H7 (cell line): ENCODE results near the gene UNC5B. TPM values are rescaled to one million over a fixed set of nuclear protein-coding genes. Genes with fewer than 3 reads are reported as not detected.

ENCODE experiments used
- DNase-seq: peaks from one replicate; pipeline ENCODE4 v3.0.0; 2012
- H3K27me3 ChIP-seq: 2 replicates; pipeline ENCODE4 v1.6.0; 2011; ENCODE audit warnings: mild to moderate bottlenecking, low read length; ENCODE audit not compliant: control insufficient read depth, insufficient read depth
- H3K36me3 ChIP-seq: replicated peaks from 2 replicates; pipeline ENCODE4 v1.5.1; 2011; ENCODE audit warnings: low read length; ENCODE audit not compliant: control insufficient read depth, insufficient read depth
- H3K4me3 ChIP-seq: 2 replicates; pipeline ENCODE4 v1.5.1; 2011; ENCODE audit warnings: low read depth, mild to moderate bottlenecking, control low read depth, low read length, moderate library complexity; ENCODE audit not compliant: insufficient read depth
- total RNA-seq: library from RNA; depleted of rRNA; stranded (reverse); fragments of >200 nt; shearing (Covaris generic); gene quantifications from 2 replicates; pipeline ENCODE4 v1.2.3, GENCODE V29; 2014; rRNA removed

The UNC5B gene
- total RNA-seq, result 34.7 and 40.2 TPM in 2 replicates

DNA sequence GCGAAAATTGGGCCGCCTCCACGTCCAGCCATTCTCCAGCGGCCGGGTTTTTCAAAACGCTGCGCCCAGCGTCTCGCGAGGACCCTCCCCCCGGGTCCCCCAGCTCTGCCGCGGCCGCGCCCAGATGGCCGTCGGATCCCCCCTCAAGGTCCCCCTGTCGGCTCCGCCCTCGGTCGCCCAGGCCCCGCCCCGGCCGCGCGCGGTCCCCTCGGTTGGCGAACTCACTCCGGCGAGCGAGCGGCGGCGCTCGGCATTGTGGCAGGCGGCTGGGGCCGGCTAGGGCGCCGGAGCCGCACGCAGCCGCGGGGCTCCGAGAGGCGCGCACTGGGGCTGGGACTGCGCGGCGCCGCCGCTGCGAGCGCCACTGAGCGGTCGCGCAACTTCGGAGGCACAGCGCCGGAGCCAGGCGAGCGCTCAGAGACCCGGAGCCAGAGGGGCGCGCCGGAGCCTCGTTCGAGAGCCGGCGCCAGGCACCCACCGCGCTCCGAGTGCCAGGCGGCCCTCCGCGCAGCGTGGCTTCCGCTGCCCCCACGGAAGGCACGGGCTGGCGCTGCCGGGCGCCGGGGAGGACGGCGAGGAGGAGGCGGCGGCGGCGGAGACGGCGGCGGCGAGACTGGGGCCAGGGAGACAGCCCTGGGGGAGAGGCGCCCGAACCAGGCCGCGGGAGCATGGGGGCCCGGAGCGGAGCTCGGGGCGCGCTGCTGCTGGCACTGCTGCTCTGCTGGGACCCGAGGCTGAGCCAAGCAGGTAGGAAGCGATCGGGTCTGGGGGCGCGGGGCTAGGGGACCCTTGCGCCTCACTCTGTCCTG is at the start of gene UNC5B:
Gene UNC5B, plus strand, starts transcription at position 253 of the 809 bp plus-strand sequence. Its CDS starts 416 bp downstream, at position 669.
- no peaks in the 10 kb centered on the region for H3K36me3 ChIP-seq
- peaks cover 39% of the 10 kb centered on the region for H3K27me3 ChIP-seq
- peak within 1 kb of the TSS; percentile 78 for H3K4me3 ChIP-seq
- DNase-seq, result peak; percentile 98

- no peak overlapping the region for H3K4me3 ChIP-seq
- no peaks in the 10 kb centered on the region for H3K27me3 ChIP-seq
- DNase-seq, result no peak
- H3K36me3 ChIP-seq, result no peaks in the 10 kb centered on the region
These were observed 38.9 kb upstream of the UNC5B start for GRCh38 chr10:71173466-71173865.

- peak; percentile 63 for DNase-seq
- no peaks in the 10 kb centered on the region for H3K36me3 ChIP-seq
- no peaks in the 10 kb centered on the region for H3K27me3 ChIP-seq
- H3K4me3 ChIP-seq, result no peak overlapping the region
These were observed 35.7 kb upstream of the UNC5B start for GRCh38 chr10:71176661-71177060.

GRCh38 chr10:71177651-71178199 is 34.6 kb upstream of the UNC5B start:
- Histone ChIP-seq H3K36me3 (no peaks in the 10 kb centered on the region), H3K4me3 (no peak overlapping the region), H3K27me3 (no peaks in the 10 kb centered on the region)
- DNase-seq, result no peak

DNA sequence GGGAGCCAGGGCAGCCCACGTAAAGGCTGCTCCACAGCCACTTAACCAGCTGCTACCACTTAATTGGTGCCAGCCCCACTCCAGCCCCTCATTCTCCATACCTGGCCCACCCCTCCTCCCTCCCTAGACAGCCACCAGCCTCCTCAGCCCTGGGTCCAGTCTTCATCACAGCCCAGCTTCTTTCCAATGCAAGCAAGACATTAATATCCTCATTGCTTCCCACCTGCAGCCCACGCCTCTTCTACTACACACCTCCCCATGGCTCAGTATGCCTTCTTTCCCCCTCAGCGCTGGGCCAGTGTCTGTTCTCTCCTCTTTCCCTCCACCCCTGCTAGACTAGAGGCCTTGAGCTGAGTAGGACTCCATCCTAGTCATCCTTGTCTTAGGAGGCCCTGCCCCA is 33.5 kb upstream of the UNC5B start:
- Histone ChIP-seq H3K36me3 (no peaks in the 10 kb centered on the region), H3K4me3 (no peak overlapping the region), H3K27me3 (no peaks in the 10 kb centered on the region)
- DNase-seq, result no peak

GRCh38 chr10:71179382-71179781 is 33.0 kb upstream of the UNC5B start:
- Histone ChIP-seq H3K36me3 (no peaks in the 10 kb centered on the region), H3K27me3 (no peaks in the 10 kb centered on the region), H3K4me3 (no peak overlapping the region)
- no peak for DNase-seq

- no peak overlapping the region for H3K4me3 ChIP-seq
- no peaks in the 10 kb centered on the region for H3K36me3 ChIP-seq
- no peak for DNase-seq
- H3K27me3 ChIP-seq, result no peaks in the 10 kb centered on the region
These were observed 27.9 kb upstream of the UNC5B start for GRCh38 chr10:71184421-71184820.

DNA sequence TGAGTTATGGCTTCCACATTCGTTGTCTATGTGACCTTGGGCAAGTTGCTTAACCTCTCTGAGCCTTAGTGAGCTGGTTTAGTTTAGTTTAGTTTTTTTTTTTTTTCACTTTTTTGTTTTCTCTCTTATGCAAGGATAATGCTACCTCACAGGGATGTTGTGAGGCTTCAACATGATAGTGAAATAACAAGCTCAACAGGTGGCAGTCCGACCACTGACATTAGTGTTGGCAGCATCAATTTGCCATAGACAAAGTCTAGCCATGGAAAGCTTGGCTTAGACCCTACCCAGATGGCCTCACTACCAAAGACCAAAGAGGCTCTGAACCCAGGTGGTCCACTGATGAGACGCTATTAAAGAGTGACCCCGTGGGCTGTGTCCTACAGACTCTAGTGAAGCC is 27.2 kb upstream of the UNC5B start:
- Histone ChIP-seq H3K36me3 (no peaks in the 10 kb centered on the region), H3K27me3 (no peaks in the 10 kb centered on the region), H3K4me3 (no peak overlapping the region)
- DNase-seq, result no peak

- no peak overlapping the region for H3K4me3 ChIP-seq
- no peaks in the 10 kb centered on the region for H3K27me3 ChIP-seq
- H3K36me3 ChIP-seq, result no peaks in the 10 kb centered on the region
- no peak for DNase-seq
These were observed 25.2 kb upstream of the UNC5B start for GRCh38 chr10:71187197-71187596.

DNA sequence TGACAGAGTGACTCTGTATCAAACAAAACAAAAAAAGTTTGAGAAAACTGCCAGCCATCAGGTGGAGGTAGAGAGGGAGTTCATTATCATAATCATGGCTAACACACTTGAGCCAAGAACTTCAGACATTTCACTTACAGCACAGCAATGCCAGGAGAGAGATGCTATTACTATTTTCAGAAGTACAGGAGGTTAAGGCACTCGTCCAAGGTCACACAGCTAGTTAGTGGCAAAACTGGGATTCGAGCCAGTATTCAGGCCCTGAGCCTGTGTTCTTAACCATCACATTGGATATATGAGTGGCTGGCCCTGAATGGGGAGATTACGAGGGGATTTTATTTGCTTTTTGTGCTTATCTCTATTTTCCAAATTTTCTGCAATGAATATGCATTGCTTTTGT is 24.8 kb upstream of the UNC5B start:
- DNase-seq, result no peak
- H3K27me3 ChIP-seq, result no peaks in the 10 kb centered on the region
- H3K4me3 ChIP-seq, result no peak overlapping the region
- H3K36me3 ChIP-seq, result no peaks in the 10 kb centered on the region

DNA sequence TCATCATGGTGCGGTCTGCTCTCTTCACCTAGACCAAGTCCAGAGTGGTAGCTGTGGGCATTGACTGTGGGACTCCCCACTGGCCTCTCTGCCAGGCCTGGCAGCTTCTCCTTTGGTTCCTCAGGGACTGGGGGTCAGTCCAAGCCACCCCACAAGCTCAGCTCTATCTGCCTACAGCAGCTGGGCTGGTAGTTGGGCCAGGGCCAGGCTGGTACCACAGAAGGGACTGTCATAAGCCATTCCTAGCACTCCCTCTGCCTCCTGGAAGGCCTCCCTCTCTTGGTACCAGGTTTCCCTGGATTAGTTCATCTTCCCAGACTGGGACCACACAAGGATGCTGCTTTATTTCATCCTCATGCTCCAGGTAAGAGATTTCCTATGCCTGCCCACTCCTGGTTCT is 24.2 kb upstream of the UNC5B start:
- H3K36me3 ChIP-seq, result no peaks in the 10 kb centered on the region
- no peaks in the 10 kb centered on the region for H3K27me3 ChIP-seq
- no peak for DNase-seq
- no peak overlapping the region for H3K4me3 ChIP-seq

DNA sequence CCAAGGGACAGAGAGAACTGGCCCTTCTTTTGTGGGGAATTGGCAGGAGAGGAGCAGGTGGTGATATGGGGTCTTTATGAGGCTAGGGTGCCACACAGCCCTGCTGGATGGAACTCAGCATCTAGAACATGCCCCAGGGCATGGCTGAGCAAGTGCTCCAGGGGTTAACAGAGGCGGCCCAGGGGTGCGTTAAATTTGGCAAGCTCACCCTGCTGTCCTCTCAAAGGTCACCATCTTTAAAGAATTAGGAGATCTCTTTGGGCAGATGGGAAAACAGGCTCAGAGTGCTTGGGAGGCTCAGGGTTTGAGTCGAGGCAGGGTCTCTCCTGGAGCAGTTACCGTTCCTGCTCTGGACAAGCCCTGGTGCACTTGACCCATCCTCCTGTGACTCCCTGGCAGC is 21.4 kb upstream of the UNC5B start:
- no peak for DNase-seq
- no peak overlapping the region for H3K4me3 ChIP-seq
- H3K36me3 ChIP-seq, result no peaks in the 10 kb centered on the region
- no peaks in the 10 kb centered on the region for H3K27me3 ChIP-seq

- Histone ChIP-seq H3K27me3 (no peaks in the 10 kb centered on the region), H3K36me3 (no peaks in the 10 kb centered on the region), H3K4me3 (no peak overlapping the region)
- peak; percentile 77 for DNase-seq
These were observed 20.8 kb upstream of the UNC5B start for GRCh38 chr10:71191551-71192076.

GRCh38 chr10:71193516-71193915 is 18.9 kb upstream of the UNC5B start:
- Histone ChIP-seq H3K27me3 (no peaks in the 10 kb centered on the region), H3K4me3 (no peak overlapping the region), H3K36me3 (no peaks in the 10 kb centered on the region)
- no peak for DNase-seq

DNA sequence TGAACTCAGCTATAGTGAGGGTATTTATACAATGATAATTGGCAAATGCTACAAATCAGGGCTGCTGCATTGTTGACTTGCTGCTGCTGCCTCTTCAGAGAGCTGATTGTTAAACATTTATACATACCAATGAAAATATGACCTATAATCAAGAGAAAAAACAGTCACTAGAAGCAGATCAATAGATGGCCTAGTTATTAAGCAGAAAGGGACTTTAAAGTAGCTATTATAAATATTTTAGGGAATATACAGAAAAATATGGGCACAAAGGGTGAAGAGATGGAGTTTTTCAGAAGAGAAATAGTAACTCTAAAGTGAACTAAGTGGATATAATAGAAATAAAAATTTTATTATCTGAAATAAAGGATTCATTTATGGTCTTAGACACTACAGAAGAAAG is 14.4 kb upstream of the UNC5B start:
- Histone ChIP-seq H3K36me3 (no peaks in the 10 kb centered on the region), H3K27me3 (no peaks in the 10 kb centered on the region), H3K4me3 (no peak overlapping the region)
- no peak for DNase-seq
